ENCODE measurements around the gene RAI1. TPM values are rescaled to one million over a fixed set of nuclear protein-coding genes. Genes with fewer than 3 reads are reported as not detected.

The RAI1 gene
- total and polyA plus RNA-seq, 10 of the 15 experiments (the other 5 are each of a cell fraction or from before 2014, with no cell fraction given), result 0.66 to 37.7 (median 6.0) TPM

DNA sequence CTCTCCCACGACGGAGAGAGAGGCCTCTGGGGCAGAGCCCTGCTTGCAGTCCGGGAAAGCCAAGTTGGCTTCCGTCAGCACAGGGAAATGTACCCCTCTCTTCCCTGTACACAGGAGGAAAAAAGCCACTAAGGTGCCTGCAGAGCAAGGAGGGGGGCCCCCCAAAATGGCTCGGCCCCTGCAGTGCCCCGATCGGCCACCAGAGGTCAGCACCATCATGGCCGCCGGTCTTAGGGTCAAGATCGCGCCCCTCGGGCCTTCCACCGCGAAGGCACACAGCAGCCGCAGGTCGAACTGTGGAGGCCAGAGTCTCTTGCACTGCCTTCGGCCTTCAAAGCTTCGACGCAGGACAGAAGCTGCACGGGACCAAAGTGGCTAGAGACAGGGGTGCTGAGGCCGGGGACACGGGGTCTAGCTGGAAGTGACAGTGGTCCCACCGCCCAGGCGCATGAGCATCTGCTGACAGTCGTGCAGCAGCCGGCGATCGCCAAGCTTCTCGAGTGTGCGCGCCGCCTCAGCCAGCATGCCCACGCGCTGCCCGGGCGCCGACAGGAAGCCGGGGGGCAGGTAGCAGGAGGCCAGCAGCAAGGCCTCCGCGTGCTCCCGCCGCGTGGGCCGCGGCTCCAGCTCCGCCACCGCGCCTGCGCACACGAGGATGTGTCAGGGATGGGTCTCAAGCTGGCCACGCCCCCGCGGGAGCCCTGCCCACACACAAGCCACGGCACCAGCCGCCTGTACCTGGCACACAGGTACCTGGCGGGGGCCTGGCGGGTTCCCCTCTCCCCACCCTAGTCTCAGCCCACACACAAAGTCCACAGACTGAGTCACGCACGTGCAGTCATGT is 131.2 kb downstream of the RAI1 start (continued):
- no peak; the same call in none of the 2 replicates for TF ChIP-seq BACH1 (IDR thresholded peaks at IDR 0.05; ENCODE audit: borderline replicate concordance)
- TF ChIP-seq, protein P1, sequence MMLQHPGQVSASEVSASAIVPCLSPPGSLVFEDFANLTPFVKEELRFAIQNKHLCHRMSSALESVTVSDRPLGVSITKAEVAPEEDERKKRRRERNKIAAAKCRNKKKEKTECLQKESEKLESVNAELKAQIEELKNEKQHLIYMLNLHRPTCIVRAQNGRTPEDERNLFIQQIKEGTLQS (IDR thresholded peaks at IDR 0.05; ENCODE audit: borderline replicate concordance, extremely low read depth, low read depth, low read length), result no peak
- TF ChIP-seq, protein P2, sequence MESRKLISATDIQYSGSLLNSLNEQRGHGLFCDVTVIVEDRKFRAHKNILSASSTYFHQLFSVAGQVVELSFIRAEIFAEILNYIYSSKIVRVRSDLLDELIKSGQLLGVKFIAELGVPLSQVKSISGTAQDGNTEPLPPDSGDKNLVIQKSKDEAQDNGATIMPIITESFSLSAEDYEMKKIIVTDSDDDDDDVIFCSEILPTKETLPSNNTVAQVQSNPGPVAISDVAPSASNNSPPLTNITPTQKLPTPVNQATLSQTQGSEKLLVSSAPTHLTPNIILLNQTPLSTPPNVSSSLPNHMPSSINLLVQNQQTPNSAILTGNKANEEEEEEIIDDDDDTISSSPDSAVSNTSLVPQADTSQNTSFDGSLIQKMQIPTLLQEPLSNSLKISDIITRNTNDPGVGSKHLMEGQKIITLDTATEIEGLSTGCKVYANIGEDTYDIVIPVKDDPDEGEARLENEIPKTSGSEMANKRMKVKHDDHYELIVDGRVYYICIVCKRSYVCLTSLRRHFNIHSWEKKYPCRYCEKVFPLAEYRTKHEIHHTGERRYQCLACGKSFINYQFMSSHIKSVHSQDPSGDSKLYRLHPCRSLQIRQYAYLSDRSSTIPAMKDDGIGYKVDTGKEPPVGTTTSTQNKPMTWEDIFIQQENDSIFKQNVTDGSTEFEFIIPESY (IDR thresholded peaks at IDR 0.05), result peak; percentile 64; the same call in 1 of the 2 replicates
- peak; percentile 96 for TF ChIP-seq YY1 (IDR thresholded peaks at IDR 0.05; ENCODE audit: low read depth, low read length)
- TF ChIP-seq ZBTB11 (CRISPR knock-in tag; IDR thresholded peaks at IDR 0.05), result no peak
- TF ChIP-seq CBX5 (IDR thresholded peaks at IDR 0.05; ENCODE audit: low read depth), result no peak
- 0 out of 2 replicates have a peak, but pooled peaks have one; percentile 33 for TF ChIP-seq SMARCA5 (IDR thresholded peaks at IDR 0.05)
- TF ChIP-seq TARDBP (IDR thresholded peaks at IDR 0.05; ENCODE audit: borderline replicate concordance), result 0 out of 2 replicates have a peak, but pooled peaks have one; percentile 33
- no peak for TF ChIP-seq CHD2 (IDR thresholded peaks at IDR 0.05; ENCODE audit: borderline replicate concordance, low read depth, low read length)
- 0 out of 2 replicates have a peak, but pooled peaks have one; percentile 20 for TF ChIP-seq DPF2 (IDR thresholded peaks at IDR 0.05)
- no peak for TF ChIP-seq SIN3A (IDR thresholded peaks at IDR 0.05; ENCODE audit: low read depth, low read length)
- no peak for TF ChIP-seq SMAD1 (IDR thresholded peaks at IDR 0.05; ENCODE audit: low read depth, partially characterized antibody)
- 0 out of 2 replicates have a peak, but pooled peaks have one; percentile 36 for TF ChIP-seq GATAD2B (conservative IDR thresholded peaks at IDR 0.05; ENCODE audit: low read depth)
- TF ChIP-seq, protein P3, sequence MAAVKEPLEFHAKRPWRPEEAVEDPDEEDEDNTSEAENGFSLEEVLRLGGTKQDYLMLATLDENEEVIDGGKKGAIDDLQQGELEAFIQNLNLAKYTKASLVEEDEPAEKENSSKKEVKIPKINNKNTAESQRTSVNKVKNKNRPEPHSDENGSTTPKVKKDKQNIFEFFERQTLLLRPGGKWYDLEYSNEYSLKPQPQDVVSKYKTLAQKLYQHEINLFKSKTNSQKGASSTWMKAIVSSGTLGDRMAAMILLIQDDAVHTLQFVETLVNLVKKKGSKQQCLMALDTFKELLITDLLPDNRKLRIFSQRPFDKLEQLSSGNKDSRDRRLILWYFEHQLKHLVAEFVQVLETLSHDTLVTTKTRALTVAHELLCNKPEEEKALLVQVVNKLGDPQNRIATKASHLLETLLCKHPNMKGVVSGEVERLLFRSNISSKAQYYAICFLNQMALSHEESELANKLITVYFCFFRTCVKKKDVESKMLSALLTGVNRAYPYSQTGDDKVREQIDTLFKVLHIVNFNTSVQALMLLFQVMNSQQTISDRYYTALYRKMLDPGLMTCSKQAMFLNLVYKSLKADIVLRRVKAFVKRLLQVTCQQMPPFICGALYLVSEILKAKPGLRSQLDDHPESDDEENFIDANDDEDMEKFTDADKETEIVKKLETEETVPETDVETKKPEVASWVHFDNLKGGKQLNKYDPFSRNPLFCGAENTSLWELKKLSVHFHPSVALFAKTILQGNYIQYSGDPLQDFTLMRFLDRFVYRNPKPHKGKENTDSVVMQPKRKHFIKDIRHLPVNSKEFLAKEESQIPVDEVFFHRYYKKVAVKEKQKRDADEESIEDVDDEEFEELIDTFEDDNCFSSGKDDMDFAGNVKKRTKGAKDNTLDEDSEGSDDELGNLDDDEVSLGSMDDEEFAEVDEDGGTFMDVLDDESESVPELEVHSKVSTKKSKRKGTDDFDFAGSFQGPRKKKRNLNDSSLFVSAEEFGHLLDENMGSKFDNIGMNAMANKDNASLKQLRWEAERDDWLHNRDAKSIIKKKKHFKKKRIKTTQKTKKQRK (IDR thresholded peaks at IDR 0.05; ENCODE audit: low read depth, low read length), result no peak
- TF ChIP-seq, protein P4, sequence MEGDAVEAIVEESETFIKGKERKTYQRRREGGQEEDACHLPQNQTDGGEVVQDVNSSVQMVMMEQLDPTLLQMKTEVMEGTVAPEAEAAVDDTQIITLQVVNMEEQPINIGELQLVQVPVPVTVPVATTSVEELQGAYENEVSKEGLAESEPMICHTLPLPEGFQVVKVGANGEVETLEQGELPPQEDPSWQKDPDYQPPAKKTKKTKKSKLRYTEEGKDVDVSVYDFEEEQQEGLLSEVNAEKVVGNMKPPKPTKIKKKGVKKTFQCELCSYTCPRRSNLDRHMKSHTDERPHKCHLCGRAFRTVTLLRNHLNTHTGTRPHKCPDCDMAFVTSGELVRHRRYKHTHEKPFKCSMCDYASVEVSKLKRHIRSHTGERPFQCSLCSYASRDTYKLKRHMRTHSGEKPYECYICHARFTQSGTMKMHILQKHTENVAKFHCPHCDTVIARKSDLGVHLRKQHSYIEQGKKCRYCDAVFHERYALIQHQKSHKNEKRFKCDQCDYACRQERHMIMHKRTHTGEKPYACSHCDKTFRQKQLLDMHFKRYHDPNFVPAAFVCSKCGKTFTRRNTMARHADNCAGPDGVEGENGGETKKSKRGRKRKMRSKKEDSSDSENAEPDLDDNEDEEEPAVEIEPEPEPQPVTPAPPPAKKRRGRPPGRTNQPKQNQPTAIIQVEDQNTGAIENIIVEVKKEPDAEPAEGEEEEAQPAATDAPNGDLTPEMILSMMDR (IDR thresholded peaks at IDR 0.05 in 2 of 3, conservative IDR thresholded peaks at IDR 0.05 in 1 of 3; ENCODE audit: control insufficient read depth in 2 of 3, extremely low read depth in 1 of 3, insufficient read depth in 1 of 3, low read depth in 3 of 3, low read length in 3 of 3), result peak; percentile 97 to 99 (median 98); a peak in 5 of 6 replicates
- peak; percentile 14; the same call in 1 of the 2 replicates for TF ChIP-seq RUNX3 (IDR thresholded peaks at IDR 0.05; ENCODE audit: low read length)
